ENCODE data around the gene RHOBTB3.
"Not testable (repeated sequence)": the region's sequence is repeated elsewhere in the genome, so short reads cannot be mapped to it uniquely, and the experiment has no call there.

Gene RHOBTB3

DNA sequence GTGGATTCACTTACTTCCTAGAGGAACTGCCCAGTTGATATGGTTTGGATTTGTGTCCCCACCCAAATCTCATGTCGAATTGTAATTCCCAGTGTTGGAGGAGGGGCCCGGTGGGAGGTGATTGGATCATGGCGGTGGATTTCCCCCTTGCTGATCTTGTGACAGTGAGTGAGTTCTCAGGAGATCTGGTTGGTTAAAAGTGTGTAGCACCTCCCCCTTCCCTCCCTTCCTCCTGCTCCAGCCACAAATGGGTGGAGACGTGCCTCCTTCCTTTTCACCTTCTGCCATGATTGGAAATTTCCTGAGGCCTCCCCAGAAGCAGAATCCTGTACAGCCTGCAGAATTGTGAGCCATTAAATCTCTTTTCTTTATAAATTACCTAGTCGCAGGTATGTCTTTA, 17.9 kb upstream of the RHOBTB3 start:
- DNase-seq (ENCODE audit: low spot score) = not testable (repeated sequence)

DNA sequence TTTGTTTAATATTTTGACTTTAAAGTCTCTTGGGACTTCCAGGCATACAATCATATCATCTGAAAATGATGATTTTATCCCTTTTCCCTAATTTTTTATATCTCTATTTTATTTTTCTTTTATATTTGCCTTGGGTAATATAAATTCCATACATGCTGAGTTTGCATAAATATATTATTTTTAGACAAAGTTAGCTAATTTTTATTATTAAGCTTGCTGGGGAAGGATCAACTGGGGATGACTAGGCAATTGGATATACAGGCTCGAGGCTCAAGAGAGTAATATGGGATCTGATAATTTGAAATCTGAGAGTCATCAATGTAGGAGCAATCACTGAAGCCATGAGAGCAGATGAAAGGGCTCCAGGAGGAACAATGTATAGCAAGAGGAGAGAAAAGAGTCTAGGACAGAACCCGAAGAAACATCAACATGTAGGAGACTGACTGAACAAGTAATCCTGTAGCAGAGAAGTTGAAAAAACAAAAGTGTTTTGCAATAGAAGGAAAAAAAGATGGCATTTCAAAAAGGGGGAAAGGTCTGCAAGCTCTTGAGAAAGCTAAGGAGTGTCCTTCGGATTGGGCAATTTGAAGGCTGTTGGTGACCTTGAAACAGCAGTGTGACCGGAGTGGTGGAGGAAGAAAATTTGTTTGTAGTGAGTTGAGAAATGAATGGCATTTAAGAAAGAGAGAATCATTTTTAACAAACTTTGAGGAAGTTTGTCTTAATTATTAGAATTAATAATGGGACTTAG, 17.0 kb upstream of the RHOBTB3 start:
- DNase-seq (ENCODE audit: low spot score) = no peak

DNA sequence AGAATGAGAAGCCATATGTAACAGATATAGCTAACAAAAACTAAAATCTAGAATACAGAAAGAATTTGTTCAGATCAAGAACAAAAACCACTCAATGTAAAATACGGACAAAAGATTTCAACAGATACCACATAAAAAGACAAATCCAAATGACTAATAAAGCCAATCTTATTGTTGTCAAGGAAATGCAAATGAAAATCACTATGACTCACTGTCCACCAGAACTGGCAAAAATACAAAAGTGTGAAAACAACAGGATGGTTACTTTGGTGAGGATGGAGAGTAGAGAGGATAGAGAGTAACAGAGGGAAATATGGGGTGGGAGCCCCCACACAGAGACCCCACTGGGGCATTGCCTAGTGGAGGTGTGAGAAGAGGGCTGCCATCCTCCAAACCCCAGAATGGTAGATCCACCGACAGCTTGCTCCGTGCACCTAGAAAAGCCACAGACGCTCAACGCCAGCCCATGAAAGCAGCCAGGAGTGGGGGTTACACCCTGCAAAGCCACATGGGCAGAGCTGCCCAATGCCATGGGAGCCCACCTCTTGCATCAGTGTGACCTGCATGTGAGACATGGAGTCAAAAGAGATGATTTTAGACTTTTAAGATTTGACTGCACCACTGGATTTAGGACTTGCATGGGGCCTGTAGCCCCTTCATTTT, 15.2 kb upstream of the RHOBTB3 start:
- no peak for DNase-seq (ENCODE audit: low spot score)

DNA sequence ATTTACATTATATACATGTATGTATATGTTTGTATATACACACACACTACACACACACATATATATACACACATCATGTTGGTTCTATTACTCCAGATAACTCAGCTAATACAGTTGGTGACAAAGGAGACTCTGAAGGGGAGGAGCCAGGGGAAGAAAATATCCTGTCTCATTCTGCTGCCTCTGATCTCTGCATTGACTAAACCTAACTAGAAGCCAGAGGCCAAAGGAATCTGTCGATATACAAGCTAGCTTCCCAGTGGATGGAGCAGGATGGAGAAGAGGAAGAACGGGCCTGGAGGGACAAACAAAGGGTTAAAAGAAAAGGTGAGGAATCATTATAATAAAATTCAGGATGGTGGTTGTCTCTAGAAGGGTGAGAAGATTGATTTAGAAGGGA, 13.7 kb upstream of the RHOBTB3 start:
- DNase-seq (ENCODE audit: low spot score) = no peak

DNA sequence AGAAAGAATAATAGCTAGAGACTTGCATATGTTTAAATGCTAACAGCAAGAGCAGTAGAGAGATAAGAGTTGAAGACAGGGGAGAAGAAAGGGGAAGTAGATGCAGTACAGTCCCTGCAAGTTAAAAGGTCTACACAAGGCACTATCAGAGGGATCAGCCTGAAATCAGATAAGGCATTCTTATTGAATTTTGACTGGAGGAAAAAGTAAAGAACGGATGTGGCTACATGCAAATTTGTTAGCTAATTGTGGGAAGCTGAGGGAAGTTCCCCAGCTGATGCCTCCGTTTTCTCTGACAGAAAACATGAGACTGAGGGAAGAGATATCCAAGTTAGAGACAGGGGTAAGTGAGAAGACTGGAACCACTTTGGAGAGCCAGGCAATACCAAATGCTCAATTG, 12.9 kb upstream of the RHOBTB3 start:
- DNase-seq (ENCODE audit: low spot score) = peak; percentile 29

DNA sequence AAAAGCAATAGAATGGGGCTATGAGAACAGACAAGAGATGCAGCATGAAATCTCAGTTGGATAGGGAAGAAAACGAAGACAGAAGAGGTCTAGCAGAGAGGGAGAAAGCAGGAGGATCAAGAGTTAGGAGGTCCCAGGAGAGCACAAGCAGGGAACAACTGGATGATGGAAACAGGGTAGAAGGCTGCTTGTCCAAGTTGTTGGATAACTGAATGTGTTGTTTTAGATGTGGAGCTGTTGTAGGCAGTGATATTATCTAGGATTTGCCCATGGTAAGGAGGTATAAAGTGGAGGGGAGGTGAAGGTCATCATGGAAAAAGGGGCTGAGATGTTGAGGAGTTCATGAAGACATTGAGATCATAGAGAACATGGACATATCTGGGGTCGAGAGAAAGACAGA, 12.4 kb upstream of the RHOBTB3 start:
- DNase-seq (ENCODE audit: low spot score) = no peak

DNA sequence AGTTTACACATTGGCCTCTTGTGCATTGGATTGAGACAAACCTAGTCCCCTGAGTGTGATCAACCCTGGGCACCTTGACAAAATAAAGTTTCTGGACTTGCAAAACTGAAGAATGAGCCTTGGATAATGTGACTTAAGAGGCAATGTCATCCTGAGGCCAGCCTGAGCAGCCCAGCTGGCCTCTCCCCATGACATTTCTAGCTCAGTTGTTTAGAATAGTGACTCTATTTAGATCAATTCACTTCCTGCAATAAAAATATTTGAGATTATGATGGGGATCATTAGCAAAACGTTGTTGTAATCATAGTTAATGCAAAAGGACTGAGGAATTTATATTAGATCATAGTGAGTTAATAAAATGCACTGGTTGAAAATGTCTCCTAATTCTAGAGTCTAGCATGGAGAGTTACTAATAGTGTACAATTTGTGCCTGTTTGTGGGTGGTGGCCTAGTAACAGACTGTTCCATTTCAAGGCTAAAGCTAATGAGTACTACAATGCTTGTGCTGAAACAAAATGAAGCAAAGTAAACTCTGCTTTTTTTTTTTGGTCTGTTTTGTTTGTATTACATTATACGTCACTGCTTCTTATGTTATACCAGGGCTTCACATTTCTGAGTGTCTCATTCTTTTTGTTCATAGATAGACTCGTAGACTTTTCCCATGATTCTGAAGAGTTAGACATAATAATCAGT, 10.9 kb upstream of the RHOBTB3 start:
- no peak for DNase-seq (ENCODE audit: low spot score)

DNA sequence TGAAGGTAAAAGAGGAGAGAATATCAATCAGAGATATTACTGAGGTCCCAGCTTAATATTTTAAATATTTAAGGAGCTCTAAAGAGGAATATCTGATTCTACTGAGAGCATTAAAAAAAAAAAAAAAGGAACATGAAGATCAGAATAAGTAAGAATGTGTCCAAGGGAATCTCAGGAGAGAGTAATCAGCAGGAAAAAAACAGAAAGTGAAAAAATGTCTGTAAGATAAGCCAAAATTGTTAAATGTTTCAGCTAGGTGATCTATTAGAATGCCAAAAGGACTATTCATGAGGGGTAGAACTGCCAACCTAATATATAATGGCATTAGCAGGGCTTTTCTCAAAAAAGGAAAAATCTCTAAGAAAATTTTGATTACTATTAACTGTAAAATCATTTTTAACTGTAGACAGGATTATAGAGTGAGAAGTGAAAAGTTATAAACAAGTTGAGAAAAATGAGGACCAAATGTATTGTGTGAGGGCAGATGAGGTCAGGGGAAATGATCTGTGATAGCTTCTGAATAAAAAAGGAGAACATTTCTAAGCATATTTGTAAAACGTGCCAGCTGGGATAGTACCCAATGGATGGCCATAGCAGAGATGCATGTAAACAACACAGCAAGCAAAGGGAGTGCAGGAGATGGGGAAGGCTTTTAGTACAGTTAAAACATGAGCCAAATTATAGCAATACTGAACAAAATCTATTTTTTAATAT, 9.4 kb upstream of the RHOBTB3 start:
- no peak for DNase-seq (ENCODE audit: low spot score)

DNA sequence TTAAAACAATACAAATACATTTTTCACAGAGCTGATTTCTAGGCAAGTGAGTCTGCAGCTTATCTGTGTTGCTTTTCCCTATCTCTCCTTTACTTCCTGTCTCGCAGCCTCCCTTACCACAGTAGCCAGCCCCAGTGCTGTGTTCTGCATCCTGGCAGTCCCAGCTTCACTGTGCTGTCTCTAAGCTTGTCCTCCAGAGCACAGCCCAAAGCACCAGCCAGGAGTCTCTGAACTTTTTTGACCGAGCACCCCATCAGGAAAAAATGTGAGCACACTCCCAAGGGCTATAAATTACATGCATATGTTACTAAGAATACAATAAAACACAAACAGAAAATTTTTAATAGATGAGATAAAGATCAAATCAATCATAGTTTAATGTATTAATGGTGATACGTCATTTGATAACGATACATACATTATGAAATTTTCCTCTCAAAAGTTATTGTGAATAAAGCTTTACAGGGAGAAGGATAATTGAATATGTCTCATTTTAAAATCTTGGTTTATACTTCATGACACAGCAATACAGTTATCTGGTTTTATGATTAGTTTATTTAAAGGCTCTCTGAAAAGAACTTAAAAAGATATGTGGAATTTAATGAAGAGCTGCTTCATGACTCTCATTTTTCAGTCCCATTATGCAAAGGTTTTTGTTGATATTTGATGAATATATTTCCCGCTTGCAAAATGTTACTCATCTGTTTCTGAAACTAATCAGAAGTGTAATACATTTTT, 7.3 kb upstream of the RHOBTB3 start:
- no peak for DNase-seq (ENCODE audit: low spot score)

DNA sequence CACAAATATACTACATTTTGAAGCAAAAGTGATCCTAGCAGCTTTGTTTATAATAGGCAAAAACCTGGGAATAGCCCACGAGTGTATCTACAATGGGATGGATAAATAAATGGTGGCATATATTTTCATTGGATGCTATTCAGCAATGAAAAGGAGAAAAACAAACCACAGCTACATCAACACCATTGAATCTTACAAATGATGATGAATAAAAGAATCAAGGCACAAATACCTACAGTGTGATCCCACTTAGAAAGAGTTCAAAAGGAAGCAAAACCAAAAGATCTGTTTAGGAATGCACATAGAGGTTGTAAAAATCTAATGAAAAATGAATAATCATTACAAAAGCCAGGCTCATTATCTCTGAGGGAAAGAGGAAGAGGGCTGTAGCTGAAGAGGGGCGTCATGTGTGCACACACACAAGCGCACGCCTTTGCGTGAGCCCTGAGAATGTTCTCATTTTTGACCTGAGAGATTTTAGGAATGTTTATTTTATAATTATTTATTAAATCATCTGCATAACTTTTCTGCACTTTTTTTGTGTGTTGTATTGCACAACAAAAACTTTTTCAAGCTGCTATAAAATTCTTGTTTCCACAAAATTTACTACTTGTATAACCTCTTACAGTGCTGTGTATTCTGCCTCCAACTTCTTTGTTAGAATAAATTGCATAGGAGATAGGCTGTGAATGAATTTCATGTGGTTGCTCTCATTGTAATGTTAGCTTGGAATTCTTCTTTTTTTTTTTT, 5.9 kb upstream of the RHOBTB3 start:
- DNase-seq (ENCODE audit: low spot score) = no peak

DNA sequence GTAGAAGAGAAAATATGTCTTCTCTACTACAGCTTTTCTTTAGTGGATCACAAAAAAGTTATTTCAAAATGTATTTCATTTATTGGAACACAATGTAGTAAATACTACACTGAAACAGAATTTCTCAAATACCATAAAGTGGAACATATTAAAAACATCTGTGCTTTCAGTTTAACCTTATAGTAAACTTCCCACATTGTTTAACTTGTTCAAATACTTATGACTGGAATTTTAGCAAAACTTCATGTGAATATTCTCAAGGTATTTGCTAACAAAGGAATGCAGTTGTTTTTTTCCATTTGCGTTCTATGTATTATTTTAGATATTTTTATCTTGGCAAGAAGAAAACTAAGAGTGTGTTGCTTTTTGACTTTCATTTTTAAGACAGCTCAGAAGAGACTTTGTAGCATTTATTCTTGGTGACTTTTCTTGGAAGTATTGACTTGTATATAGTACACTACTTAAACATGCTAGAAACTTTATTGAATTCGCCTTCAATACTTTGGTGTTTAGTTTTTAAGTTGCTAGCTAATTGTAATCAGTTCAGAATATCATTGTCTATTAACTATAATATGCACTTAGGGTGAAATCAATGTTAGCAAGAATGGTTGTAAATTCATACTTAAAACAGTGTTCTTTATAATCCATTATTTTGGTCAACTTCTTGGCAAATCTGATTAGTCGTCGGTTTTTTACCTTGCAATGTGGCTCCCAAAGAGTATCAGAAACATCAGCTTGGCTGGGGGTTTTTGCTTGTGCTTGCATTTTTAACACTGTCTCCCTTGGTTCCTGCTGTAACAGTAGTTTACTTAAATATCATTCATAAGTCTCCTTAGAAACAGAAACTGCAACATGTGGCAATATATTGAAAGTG, 5.0 kb upstream of the RHOBTB3 start:
- DNase-seq (ENCODE audit: low spot score) = no peak

DNA sequence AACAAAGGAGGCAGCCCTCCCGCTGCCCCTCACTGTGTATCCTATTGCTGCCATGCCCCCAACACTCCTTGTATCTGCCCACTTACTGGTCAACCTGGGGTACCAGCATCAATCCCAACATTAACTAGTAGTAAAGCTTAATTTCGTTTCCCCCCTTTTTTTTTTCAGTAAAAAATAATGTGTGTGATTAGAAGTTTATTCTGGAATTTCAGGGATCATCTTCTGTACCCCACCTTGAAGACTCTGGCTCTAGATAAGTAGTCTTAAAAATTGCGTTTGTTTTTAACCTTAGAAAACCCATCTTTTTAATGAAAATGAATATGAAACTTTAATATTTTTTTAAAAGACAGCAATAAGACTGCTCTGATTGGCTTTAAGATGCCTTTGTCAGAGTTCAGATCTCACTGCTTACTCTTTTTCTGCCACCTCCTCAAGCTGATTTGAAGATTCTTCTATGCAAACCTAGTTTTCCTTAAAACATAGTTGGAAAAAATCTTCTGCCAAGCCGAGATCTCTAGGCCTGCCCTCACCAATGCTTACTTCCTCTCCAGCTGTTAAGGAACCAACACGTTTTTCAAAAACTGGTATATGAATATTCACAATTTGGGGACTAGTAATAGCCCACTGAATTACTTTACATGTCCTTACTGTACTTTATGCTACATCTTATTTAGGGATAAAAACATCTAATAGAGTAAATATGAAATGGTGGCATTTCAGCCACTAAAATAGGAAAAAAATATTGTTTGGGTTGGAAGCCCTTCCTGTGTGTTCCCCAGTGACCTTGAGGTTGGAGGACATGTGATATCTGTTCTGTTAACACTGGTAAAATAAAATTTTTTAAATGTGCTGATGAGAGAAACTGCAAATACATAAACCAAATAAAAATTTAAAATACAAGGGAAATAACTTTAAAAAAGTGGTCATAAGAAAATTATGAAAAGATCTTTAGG, 4.0 kb upstream of the RHOBTB3 start:
- DNase-seq (ENCODE audit: low spot score) = no peak

DNA sequence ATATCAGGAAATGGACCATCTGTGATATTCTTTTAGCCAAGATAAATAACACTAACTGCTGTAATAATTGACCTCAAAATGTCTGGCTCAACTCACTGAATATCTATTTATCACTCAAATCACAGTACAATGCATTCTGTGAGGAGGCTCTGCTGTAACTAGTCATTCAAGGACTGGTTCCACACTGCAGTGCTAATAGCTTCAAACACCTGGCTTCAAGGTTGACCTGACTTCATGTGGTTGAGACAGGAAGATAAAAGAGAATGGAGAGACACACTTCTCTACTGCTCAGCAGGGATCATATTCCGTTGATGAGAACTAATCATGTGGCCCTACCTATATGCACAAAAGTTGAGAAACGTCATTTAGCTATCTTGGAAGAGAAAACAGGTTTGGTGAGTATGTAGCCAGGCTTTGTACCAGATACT, 3.4 kb upstream of the RHOBTB3 start:
- no peak for DNase-seq (ENCODE audit: low spot score)

DNA sequence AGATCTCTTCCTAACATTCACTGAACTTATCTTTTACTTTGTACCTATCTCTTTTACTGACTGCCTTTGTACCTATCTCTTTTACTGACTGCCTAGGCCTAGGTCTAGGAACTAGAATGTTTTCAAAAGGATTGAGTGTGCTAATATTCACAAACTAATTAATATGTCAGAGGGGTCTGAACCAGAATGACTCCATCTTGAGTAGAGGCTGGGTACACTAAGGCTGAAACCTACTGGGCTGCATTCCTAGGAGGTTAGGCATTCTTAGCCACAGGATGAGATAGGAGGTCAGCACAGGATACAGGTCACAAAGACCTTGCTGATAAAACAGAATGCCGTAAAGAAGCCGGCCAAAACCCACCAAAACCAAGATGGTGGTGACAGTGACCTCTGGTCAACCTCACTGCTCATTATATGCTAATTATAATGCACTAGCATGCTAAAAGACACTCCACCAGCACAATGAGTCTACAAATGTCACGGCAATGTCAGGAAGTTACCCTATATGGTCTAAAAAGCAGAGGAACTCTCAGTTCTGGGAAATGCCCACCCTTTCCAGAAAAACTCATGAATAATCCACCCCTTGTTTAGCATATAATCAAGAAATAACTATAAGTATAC, 2.5 kb upstream of the RHOBTB3 start:
- no peak for DNase-seq (ENCODE audit: low spot score)

DNA sequence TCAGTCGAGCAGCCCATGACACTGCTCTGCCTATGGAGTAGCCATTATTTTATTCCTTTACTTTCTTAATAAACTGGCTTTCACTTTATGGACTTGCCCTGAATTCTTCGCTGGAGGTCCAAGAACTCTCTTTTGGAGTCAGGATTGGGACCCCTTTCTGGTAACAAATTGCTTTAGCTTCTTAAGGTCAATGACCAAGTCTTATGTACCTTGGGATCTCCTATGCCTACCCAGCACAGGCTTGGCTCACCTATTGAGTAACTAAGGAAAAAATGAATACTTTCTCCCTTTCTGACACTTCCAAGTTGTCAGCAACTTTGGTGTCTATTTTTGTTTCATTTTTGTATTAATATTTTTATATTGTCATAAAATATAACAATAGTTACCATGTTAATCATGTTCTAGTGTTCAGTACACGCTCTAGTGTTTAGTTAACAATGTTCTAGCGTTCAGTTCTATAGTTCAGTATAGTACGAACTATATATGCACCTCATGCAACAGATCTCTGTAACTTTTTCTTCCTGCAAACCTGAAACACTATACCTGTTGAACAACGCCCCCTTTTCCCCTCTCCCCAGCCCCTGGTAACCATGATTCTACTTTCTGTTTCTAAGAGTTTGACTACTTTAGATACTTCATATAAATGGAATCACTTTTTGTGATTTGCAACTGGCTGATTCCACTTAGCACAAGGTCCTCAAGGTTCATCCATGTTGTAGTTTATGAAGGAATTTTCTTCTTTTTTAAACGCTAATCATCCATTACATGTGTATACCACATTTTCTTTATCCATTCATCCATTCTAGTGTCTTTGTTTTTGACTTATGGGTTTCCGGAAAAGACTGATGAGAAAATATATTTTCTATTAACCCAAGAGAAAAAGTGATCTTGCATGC, 1.8 kb upstream of the RHOBTB3 start:
- DNase-seq (ENCODE audit: low spot score) = no peak

DNA sequence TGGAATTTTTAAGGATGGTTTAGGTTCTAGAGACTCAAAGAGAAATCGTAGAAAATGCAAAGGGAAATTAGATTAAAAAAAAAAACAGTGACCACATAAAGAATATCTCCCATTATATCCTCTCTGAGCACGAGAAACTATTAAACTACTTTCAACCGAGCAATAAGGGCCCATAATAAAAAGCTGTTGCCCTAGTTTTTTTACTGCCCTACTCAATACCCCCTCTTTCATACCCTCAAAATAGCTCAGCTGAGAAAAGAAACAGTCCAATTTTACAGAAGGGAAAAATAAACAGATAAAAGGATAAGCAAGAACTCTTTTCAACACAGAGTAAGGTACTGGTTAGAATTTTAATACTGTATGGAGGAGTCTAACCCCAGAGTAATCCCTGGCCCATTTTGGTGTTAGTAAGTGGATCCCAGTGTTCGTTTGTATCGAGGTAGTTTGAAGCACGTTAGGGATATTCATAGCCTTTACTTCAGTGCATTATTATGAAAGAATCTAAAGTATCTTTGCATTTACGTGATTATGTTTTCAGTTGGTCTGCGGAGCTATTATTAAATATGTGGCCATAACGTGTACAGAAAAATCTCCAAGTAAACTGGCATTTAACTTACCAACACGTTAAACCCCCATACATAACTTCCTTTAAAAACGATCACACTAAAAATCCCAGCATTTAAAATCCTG, 980 bp upstream of the RHOBTB3 start:
- no peak for DNase-seq (ENCODE audit: low spot score)

Measured in CD4-positive, alpha-beta T cell treated with Interleukin-2 at 100 ng/mL for 4 hours (primary cell).